Measurements from ENCODE around the gene PTPN6. TPM values are rescaled to one million over a fixed set of nuclear protein-coding genes. Genes with fewer than 3 reads are reported as not detected.

PTPN6 gene
- total RNA-seq, 4 donors from 2014 or later: 19.8 to 42.3 (median 35.9) TPM

DNA sequence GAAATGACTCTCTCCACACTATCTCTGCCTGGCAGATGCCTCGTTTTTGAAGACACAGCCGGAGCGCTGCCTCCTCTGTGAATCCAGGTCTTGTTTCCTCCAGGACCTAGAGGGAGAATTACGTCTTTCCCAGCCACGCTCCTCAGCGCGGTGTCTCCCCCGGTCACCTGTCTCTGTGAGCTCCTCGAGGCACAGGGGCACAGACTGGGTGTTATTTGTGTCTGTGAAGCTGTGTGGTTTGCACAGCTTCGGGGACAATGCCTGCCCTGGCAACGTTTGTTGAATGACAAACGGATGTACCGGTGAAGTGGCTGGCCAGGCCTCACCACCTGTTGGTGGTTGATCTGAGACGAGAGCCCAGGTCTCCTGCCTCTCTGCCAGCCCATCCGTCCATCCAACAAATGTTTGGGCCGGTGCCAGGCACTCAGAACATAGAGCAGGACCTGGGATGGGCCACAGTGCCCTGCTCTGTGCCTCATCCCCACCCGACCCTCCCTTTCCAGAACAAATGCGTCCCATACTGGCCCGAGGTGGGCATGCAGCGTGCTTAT, 6.1 kb downstream of the PTPN6 start:
- TF ChIP-seq, protein P1, sequence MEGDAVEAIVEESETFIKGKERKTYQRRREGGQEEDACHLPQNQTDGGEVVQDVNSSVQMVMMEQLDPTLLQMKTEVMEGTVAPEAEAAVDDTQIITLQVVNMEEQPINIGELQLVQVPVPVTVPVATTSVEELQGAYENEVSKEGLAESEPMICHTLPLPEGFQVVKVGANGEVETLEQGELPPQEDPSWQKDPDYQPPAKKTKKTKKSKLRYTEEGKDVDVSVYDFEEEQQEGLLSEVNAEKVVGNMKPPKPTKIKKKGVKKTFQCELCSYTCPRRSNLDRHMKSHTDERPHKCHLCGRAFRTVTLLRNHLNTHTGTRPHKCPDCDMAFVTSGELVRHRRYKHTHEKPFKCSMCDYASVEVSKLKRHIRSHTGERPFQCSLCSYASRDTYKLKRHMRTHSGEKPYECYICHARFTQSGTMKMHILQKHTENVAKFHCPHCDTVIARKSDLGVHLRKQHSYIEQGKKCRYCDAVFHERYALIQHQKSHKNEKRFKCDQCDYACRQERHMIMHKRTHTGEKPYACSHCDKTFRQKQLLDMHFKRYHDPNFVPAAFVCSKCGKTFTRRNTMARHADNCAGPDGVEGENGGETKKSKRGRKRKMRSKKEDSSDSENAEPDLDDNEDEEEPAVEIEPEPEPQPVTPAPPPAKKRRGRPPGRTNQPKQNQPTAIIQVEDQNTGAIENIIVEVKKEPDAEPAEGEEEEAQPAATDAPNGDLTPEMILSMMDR (IDR thresholded peaks at IDR 0.05): no peak
- DNase-seq (ENCODE audit: low spot score) (no peak), ATAC-seq (ENCODE audit: low FRiP score) (no peak)

DNA sequence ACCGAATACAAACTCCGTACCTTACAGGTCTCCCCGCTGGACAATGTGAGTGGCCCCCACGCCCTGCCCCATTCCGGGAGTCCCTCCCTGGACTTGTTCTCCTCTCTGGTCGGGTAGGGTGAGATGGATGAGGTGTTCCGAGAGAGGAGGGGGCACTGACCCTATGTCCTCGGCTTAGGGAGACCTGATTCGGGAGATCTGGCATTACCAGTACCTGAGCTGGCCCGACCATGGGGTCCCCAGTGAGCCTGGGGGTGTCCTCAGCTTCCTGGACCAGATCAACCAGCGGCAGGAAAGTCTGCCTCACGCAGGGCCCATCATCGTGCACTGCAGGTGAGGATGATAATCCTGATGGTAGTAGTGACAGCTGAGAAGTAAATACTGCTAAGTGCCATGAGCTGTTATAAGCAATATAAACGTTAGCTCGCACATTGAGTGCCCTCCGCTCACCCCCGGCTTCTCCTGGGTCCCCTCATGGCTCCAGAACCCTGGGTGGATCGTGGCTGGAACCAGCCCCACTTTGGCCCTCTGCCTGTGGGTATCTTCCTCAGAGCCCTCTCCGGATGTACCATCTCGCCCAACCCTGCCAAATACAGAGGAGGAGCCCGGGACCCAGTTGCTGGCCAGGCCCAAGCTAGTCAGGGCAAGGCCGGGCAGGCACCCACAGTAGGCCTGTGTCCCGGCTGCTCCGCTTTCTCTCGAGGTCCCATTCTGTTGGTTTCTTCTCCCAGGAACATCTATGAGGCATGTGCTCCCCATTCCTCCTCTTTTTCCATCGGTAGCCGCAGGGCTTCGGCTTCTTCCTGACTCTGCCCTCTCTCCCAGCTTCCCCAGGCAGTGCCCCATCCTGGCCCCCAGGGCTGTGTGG, 6.8 kb downstream of the PTPN6 start:
- ATAC-seq (ENCODE audit: low FRiP score) (no peak), DNase-seq (ENCODE audit: low spot score) (no peak)
- TF ChIP-seq, protein P1 (IDR thresholded peaks at IDR 0.05): no peak

DNA sequence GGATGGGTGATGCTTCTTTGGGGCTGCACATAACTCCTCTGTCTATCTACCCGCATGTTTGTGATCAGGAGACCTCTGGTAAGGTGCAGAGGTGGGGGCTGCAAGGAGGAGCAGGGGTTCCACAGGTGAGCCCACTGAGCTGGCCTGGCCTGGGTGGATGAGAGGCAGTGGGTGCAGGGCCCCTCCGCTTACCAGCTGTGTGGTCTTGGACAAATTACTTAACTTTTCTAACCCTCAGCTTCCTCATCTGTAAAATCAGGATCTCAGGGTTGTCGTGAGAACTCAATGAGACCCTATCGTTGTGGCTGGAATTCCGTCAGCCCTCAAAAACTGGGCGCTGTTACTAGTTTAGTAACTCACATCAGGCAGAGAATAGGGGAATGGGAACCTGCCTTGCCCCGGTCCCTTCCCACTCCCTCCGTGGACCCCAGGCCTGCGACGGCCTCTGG, 7.5 kb downstream of the PTPN6 start:
- no peak for DNase-seq (ENCODE audit: low spot score)
- no peak for ATAC-seq (ENCODE audit: low FRiP score)
- TF ChIP-seq, protein P1 (IDR thresholded peaks at IDR 0.05): no peak

DNA sequence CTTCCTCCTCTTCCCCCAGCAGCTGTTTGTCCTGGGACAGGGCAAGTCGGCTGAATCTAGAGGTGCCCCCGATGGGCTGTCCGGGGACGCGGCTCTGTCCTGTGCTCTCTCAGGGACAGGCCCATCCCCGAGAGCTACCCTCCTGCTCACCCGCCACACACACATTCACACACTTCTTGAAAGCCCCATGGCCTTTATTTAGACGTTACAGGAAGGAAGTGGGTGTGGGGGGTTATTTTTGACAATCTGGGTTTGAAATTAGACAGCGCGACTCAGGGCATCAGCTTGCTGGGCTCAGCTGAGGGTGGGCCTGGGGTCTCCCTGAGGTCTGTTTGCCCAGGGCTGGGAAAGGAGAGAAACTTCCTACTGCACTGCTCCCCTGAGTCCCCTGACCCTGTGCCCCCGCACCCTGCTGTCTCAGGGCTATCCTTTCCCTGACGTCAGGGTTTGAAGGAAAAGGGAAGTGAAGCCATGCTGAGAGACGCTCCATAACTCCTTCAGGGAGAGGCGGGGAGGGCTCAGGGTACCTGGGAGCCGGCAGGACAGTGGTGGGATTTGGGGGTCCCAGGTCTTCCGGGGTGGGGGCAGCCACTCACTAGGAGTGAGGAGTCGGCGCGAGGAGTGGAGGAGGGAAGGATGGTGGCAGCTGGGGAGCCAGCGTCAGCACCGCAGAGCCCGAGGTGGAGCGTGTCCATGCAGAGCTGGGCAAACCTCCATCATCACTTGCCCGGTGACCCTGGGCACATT, 8.1 kb downstream of the PTPN6 start:
- DNase-seq (ENCODE audit: low spot score) (no peak), ATAC-seq (ENCODE audit: low FRiP score) (no peak)
- TF ChIP-seq, protein P1 (IDR thresholded peaks at IDR 0.05): no peak

DNA sequence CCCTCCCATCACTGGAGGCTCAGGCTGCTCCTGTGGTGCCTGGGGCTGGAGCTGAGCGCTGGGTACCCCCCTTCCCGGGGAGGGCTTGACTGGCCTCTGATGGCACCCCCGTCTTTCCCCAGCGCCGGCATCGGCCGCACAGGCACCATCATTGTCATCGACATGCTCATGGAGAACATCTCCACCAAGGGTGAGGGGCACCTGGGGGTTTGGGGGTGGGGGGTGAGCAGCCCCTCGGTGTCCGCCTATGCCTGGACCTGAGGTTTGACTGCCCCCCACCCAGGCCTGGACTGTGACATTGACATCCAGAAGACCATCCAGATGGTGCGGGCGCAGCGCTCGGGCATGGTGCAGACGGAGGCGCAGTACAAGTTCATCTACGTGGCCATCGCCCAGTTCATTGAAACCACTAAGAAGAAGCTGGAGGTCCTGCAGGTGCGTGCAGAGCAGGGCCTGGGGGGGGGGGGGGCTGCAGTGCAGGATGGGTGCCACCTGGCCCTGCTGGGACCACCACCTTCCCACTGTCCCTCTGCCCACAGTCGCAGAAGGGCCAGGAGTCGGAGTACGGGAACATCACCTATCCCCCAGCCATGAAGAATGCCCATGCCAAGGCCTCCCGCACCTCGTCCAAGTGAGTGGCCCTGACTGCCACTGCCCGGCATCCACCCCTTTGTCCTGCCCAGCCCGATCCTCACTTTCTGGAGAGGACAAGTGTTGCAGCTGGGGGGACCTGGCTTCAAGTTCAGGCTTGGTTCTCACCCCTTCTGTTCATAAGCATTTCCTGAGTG, 8.8 kb downstream of the PTPN6 start:
- ATAC-seq (ENCODE audit: low FRiP score): no peak
- TF ChIP-seq, protein P1 (IDR thresholded peaks at IDR 0.05): no peak
- DNase-seq (ENCODE audit: low spot score): no peak

DNA sequence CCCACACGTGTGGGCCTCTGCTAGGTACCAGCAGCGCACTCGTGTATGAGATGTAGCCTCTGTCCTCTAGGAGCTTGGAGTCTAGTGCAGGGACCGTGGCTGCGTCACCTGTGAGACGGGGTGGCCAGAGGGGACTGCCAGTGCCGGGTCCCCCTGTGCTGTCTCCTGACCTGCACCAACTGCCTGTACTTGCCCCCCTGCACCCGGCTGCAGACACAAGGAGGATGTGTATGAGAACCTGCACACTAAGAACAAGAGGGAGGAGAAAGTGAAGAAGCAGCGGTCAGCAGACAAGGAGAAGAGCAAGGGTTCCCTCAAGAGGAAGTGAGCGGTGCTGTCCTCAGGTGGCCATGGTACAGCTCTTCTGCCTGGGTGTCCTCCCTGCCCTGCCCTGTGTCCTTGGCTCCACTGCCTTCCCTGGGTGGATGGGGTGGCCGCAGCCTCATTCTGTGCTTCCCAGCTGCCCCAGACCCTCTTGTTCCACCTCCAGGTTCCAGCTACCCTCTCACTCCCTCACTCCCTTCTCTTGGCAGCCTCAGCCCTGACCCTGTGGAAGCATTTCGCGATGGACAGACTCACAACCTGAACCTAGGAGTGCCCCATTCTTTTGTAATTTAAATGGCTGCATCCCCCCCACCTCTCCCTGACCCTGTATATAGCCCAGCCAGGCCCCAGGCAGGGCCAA, 9.6 kb downstream of the PTPN6 start:
- TF ChIP-seq, protein P1 (IDR thresholded peaks at IDR 0.05): no peak
- ATAC-seq (ENCODE audit: low FRiP score): no peak
- DNase-seq (ENCODE audit: low spot score): no peak

All from omental fat pad (tissue), 4 donors.